ENCODE data around the gene ARHGAP32. TPM values are rescaled to one million over a fixed set of nuclear protein-coding genes. Genes with fewer than 3 reads are reported as not detected.

Gene ARHGAP32
- total RNA-seq, 1 experiment from 2014 or later, result 22.0 TPM

DNA sequence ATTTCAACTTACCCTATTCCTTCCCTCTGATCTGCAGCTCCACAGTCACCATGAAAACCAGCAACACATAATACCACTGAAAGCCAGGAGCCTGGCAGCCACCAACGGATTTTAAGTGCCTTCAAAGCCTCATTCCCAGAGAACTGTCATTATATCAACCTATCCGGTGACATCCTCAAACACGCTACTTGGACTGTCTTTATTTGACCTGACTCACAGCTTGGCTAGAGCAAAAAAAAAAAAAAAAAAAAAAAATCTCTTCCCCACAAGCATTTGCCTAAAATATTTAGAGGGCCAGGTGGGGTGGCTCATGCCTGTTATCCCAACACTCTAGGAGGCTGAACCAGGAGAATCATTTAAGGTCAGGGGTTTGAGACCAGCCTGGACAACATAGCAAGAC lies 32.4 kb upstream of the ARHGAP32 start:
- H4K8ac ChIP-seq (replicated peaks; ENCODE audit: insufficient read length, low read depth, low read length), result no peak overlapping the region
- H4K91ac ChIP-seq (ENCODE audit: insufficient read length, low read depth, low read length), result no peak overlapping the region
- no peak overlapping the region for H3K27ac ChIP-seq (ENCODE audit: insufficient read length, low read depth, low read length)
- H3K79me1 ChIP-seq (ENCODE audit: insufficient read depth, low read depth, low read length, poor library complexity, severe bottlenecking), result no peaks in the 10 kb centered on the region
- no peak overlapping the region for H3K4me2 ChIP-seq (ENCODE audit: insufficient read depth, insufficient read length, low read length)
- 0 out of 2 replicates have a peak, but pooled peaks cover 4% of the 10 kb centered on the region for H3K4me1 ChIP-seq (ENCODE audit: insufficient read depth, low read length)
- H2BK20ac ChIP-seq (ENCODE audit: low read depth, low read length, poor library complexity, severe bottlenecking), result no peak overlapping the region
- H3K4ac ChIP-seq (ENCODE audit: low read depth, low read length), result no peak overlapping the region
- no peaks in the 10 kb centered on the region for H4K20me1 ChIP-seq (ENCODE audit: control insufficient read depth, insufficient read depth, insufficient read length)
- H3K4me3 Mint-ChIP-seq, result no peak overlapping the region
- no peak overlapping the region for H3K56ac ChIP-seq (ENCODE audit: insufficient read length, low read depth, low read length)
- no peak overlapping the region for H2BK12ac ChIP-seq (ENCODE audit: insufficient read length, low read depth, low read length)
- TF ChIP-seq, protein P1, sequence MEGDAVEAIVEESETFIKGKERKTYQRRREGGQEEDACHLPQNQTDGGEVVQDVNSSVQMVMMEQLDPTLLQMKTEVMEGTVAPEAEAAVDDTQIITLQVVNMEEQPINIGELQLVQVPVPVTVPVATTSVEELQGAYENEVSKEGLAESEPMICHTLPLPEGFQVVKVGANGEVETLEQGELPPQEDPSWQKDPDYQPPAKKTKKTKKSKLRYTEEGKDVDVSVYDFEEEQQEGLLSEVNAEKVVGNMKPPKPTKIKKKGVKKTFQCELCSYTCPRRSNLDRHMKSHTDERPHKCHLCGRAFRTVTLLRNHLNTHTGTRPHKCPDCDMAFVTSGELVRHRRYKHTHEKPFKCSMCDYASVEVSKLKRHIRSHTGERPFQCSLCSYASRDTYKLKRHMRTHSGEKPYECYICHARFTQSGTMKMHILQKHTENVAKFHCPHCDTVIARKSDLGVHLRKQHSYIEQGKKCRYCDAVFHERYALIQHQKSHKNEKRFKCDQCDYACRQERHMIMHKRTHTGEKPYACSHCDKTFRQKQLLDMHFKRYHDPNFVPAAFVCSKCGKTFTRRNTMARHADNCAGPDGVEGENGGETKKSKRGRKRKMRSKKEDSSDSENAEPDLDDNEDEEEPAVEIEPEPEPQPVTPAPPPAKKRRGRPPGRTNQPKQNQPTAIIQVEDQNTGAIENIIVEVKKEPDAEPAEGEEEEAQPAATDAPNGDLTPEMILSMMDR (conservative IDR thresholded peaks at IDR 0.05), result no peak
- H2AFZ ChIP-seq (ENCODE audit: low read length), result no peak overlapping the region
- H3K27me3 ChIP-seq (ENCODE audit: insufficient read depth, low read length), result no peaks in the 10 kb centered on the region
- H3K27me3 Mint-ChIP-seq (ENCODE audit: low read depth), result no peaks in the 10 kb centered on the region
- no peak overlapping the region for H3T11ph ChIP-seq (ENCODE audit: low read length)
- H2AK5ac ChIP-seq (ENCODE audit: insufficient read length, low read length), result no peak overlapping the region
- no peak for DNase-seq
- no peak overlapping the region for H3K14ac ChIP-seq (ENCODE audit: insufficient read depth, low read length)
- H3K9me3 ChIP-seq (ENCODE audit: control insufficient read depth, low read depth, low read length), result no peaks in the 10 kb centered on the region
- no peak overlapping the region for H3K18ac ChIP-seq (ENCODE audit: insufficient read length, low read depth, low read length)
- no peaks in the 10 kb centered on the region for H3K23me2 ChIP-seq (ENCODE audit: insufficient read length, low read depth, low read length, poor library complexity, severe bottlenecking)
- no peak overlapping the region for H3K9ac ChIP-seq (ENCODE audit: extremely low read depth, insufficient read length, low read length)
- peaks cover 23 to 33% (median 25%) of the 10 kb centered on the region in 3 experiments for H3K36me3 Mint-ChIP-seq (ENCODE audit: insufficient read depth in 1 of 3, low read depth in 3 of 3)
- no peak overlapping the region for H2BK120ac ChIP-seq (ENCODE audit: low read depth, low read length, poor library complexity, severe bottlenecking)
- H2BK15ac ChIP-seq (ENCODE audit: low read depth, low read length), result no peak overlapping the region
- H4K5ac ChIP-seq (ENCODE audit: insufficient read length, low read depth, low read length), result no peak overlapping the region
- H2BK5ac ChIP-seq (ENCODE audit: insufficient read length, low read length), result no peak overlapping the region
- no CpG with 5 or more reads among the region's 3 CpGs for WGBS (ENCODE audit: extremely low coverage, insufficient read length, low lambda C conversion rate)
- H3K4me1 Mint-ChIP-seq, result peaks cover 31 to 39% of the 10 kb centered on the region in 2 experiments
- H3K79me2 ChIP-seq (ENCODE audit: insufficient read depth, low read length), result no peaks in the 10 kb centered on the region; the same call in 1 of the 2 replicates
- H3K9me3 Mint-ChIP-seq, result peaks cover 30% of the 10 kb centered on the region in 2 experiments
- H3K27ac Mint-ChIP-seq, result peak overlapping the region in 1 of 3 experiments; percentile 41; a peak in 1 of 7 replicates
- no peak overlapping the region for H3K23ac ChIP-seq (ENCODE audit: insufficient read length, low read depth, low read length)
